OCI-LY7 (cell line): Measurements from ENCODE around the gene ZNF846.

Experiments
- EZH2phosphoT487 ChIP-seq: fragments of 200-600 bp; sonication (generic); IDR thresholded peaks from 2 replicates; pipeline ENCODE4 v1.6.1; 2018; ENCODE audit warnings: low read depth, borderline replicate concordance, mild to moderate bottlenecking, mixed run types, antibody characterized with exemption, low read length, moderate library complexity, mixed read lengths
- TF ChIP-seq, protein P1 (sequence below): fragments of 200-600 bp; sonication (generic); conservative IDR thresholded peaks from 2 replicates; pipeline ENCODE4 v1.5.1; 2014; ENCODE audit warnings: mild to moderate bottlenecking, antibody characterized with exemption, low read length, moderate library complexity, mixed read lengths

DNA sequence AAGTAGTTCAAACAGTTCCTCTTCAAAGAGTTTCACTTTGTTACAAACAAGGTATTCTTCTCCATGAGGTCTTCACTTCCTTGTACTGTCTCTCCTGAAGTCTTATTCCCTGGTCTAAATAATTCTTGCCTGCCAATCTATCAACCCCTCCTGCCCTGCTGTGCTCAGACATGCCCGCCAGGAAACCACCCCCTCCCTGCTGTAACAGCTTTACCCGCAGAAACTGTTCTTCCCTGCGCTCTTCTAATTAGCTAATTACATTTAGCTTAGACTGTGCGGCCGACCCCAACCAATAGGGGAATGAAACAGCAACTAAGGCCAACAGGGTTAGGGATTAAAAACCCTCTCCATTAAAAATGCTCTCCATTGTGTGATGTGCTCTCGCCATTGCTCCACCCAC, 46.7 kb downstream of the ZNF846 start:
- TF ChIP-seq, protein P1, sequence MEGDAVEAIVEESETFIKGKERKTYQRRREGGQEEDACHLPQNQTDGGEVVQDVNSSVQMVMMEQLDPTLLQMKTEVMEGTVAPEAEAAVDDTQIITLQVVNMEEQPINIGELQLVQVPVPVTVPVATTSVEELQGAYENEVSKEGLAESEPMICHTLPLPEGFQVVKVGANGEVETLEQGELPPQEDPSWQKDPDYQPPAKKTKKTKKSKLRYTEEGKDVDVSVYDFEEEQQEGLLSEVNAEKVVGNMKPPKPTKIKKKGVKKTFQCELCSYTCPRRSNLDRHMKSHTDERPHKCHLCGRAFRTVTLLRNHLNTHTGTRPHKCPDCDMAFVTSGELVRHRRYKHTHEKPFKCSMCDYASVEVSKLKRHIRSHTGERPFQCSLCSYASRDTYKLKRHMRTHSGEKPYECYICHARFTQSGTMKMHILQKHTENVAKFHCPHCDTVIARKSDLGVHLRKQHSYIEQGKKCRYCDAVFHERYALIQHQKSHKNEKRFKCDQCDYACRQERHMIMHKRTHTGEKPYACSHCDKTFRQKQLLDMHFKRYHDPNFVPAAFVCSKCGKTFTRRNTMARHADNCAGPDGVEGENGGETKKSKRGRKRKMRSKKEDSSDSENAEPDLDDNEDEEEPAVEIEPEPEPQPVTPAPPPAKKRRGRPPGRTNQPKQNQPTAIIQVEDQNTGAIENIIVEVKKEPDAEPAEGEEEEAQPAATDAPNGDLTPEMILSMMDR = no peak
- no peak for TF ChIP-seq EZH2phosphoT487
